HG03457 (cell line): ENCODE measurements around the gene MBOAT7.
"Not testable (repeated sequence)": the region's sequence is repeated elsewhere in the genome, so short reads cannot be mapped to it uniquely, and the experiment has no call there.

Experiments used
- ATAC-seq: cut with Tn5 transposase; IDR thresholded peaks from one replicate; pipeline ENCODE4 v1.9.1; 2021; ENCODE audit warnings: moderate number of reproducible peaks; ENCODE audit not compliant: unreplicated experiment

The MBOAT7 gene

DNA sequence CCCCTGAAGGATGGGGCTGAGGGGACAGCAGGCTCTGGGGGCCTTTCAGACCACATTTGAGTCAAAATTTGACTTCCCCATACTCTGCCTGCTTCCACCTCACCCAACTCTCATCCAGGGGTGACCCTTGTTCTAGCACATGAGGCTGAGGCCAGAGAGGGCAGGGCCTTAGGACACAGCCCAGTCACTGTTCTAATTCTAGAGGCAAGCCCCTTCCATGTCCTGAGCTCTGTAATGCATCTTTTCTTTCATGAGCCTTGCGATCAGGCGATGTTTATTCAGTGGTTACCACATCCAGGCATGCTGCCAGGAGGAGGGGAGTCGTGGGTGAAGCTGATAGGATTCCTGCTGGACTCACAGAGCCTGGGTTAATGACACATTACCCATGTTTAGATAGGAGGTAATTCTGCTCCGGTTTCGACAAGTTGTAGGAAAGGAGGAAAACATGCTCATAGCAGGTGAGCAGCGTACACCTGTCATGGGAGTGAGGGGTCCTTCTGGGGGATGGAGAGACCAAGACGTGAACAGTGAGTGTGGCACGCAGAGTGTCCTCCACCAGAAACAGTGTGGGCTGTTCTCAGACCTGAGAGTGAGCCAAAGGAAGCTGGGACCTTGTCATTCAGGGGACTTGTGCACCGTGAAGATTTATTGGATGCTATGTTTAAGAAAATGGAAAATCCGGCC lies 20.6 kb upstream of the MBOAT7 start:
- ATAC-seq, result no peak

DNA sequence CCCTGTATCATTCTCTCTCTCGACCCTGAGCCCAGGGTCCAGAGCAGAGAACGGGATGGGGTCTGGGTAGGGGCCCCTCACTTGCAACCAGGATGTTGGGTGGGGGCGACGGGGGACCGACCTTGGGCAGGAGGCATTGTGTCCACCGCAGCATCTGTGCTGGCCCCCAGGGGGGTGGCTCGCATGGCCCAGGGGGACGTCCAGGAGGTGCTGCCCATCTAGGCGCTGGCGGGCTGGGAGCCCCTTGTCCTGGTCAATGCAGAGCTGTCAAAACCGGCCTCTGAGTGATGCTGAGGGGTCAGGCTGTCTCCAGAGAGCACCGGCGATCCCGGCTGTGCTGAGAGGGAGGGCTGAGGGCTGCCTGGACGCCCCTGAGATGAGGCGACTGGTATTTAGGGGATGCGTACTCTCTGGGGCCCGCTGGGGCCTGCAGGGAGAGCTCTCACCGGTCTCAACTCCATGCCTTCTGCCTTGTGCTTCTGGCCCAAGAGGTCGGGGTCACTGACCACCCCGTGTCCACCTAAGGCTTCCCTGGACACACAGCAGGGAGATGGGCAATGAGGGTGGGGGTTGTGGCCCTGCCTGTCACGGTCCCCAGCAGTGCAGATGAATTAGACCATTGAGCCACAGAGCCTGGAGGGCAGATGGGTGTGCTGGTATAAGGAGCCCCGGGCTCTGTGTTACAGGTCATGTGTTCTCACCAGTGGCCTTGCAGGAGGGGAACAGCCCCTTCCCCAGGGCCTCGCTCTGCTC lies 19.9 kb upstream of the MBOAT7 start:
- no peak for ATAC-seq

DNA sequence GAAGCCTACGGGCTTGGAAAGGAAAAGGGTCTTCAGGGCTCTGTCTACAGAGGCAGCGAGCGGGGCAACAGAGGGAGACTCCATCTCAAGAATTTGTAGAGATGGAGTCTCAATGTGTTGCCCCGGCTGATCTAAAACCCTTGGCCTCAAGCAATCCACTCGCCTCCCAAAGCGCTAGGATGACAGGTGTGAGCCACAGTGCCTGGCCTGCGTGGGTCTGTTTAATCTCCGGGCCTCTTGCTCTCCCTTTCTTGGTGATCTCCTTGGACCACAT lies 19.3 kb upstream of the MBOAT7 start:
- ATAC-seq, result no peak

DNA sequence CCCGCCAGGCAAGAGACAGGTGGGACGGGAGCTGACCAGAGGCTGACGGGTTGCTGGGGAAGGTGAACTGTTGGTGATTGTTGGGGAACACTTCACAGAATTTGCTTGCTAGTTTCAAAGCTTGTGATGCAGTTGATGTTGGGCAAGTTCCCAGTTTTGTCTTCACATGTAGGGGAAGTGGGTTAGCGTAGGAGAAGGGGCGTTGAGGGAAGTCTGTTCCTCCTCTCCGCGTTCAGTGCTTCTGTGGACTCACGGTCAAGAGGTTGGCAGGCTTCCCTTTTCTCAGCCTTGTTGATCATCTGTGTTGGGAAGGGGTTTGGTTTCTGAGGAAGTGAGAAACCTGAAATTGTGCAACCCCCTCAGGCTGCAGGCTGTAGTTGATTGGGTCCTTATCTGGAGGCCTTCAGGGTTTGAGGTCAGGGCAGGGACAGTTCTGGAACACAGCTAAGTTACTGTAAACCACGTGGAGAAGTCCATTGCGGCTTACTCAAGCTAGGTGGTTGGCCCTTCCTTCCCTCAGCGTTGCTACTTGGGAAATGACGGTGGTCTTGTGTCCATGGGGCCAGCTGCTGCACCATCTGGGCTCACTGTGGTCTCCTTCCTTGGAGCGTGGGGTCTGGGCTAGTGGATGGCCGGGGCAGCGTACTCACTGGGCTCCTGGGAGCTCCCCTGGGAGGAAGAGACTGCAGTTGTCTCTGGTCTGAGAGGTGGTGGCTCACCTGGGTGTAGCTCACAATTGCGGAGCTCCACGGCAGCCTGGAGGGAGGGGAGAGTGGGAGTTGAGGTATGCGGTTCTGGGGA lies 18.8 kb upstream of the MBOAT7 start:
- ATAC-seq, result no peak

DNA sequence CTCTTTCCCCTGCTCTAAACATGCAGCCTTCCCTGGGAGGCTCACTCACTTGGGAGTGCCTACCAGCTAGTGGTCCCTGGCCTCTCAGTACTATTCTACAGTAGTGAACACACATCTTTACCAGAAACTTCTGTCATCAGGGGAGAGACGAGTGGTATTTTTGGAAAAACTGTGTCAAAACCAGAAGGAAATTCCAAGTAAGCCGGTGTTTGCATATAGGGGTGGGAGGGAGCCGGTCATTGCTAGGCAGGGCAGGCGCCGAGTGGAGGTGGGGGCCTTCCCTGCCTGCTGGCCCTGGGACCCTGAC lies 18.2 kb upstream of the MBOAT7 start:
- no peak for ATAC-seq

DNA sequence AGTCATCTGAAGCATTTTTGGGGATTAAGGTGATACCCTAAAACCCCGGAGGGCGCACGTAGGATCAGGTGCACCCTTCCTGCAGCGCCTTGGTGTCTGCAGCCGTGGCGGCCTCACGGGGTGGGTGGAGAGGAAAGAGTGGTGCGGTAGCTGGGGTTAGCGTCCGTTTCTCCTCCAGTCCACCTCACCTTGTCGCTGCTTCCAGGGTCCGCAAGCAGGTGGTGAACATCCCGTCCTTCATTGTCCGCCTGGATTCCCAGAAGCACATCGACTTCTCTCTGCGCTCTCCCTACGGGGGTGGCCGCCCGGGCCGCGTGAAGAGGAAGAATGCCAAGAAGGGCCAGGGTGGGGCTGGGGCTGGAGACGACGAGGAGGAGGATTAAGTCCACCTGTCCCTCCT lies 17.8 kb upstream of the MBOAT7 start:
- ATAC-seq, result not testable (repeated sequence)

DNA sequence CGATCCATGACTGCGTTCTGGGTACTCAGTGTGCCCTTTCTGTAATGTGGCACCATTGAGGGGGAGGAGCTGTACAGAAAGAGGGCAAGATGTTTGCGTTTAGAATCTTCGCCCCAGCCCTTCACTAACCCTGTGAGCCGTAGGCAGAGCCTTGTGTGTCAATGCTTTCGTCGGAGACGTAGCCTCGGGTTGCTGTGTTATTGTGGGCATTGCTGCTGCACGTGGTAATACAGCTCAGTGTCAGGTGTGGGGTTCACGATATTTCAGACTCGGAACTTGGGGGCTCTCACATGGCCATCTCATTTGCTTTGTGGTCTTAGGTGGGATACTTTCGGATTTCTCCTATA lies 17.4 kb upstream of the MBOAT7 start:
- ATAC-seq, result no peak

DNA sequence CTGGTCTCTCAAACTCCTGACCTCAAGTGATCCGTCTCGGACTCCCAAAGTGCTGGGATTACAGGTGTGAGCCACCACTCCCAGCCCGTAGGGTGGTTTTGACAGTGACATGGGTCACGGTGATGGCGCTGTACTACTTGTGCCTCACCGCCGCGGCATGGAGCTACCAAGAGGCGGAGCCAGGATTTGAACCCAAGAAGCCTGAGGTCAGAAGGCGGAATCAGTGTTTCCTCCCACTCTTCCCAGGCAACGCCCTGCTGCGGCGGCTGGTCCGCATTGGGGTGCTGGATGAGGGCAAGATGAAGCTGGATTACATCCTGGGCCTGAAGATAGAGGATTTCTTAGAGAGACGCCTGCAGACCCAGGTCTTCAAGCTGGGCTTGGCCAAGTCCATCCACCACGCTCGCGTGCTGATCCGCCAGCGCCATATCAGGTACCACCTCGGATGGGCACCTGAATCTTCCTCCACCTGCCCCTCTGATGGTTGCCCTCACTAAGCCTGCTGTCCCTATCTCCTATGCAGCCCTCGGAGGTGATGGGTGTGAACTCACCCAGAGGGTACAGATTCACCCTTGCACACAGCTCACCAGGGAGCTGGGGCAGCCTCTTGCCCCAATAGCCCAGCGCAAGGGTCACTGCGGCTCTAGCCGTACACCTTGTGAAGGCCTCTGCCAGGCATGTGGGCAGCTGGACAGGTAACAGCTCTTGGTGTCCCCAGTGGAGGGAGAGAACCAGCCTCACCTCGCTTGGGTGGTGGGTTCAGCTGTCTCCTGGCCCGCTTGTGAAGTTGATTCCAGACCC lies 16.9 kb upstream of the MBOAT7 start:
- no peak for ATAC-seq

DNA sequence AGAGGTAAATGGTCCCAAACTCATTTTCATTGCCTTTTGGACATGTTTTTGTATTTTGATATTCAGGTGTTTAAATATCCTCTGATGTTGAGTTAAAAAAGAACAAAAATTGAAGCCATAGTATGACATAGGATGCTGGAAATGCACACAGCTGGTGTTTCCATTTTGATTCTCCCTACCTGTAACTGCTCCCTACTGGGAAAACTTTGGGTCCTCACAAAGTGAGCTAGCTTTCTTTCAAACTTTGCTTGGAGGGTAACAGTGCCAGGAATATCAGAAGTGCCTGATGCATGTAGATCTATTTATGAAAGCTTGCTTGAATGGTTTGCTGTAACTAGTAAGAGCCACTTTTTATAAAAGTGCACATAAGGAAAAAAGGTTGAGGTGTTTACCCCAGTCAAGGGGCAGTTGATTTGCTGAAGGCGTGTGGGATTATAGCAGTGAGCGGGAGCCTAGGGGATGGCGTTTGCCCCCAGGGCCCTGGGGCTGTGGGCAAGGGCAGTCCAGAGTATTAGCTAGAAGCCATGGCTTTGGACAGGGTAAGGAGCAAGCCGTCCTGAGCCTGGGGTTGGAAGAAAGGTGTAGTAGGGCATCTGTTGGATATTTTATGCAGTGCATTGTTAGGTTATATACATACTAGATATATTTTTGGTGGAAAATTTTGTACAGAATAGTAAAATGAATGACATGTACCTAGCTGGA lies 15.5 kb upstream of the MBOAT7 start:
- no peak for ATAC-seq

DNA sequence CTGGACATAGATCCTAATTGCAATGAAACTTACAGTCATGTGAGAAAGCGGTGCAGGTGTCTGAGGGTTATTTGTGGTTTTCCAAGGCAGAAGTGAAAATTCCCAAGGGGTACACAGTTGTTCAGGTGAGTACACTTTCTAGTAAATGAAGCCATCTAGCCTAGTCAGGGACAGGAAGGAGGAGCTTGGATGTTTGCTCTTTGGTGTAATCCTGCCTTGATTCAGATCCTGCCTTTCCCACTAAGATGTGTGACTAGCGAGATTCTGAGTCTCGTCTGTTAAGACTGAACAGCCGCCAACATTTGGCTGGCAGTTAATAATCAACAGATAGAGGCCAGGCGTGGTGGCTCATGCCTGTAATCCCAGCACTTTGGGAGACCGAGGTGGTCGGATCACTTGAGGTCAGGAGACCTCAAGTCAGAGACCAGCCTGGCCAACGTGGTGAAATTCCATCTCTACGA lies 13.8 kb upstream of the MBOAT7 start:
- ATAC-seq, result no peak

DNA sequence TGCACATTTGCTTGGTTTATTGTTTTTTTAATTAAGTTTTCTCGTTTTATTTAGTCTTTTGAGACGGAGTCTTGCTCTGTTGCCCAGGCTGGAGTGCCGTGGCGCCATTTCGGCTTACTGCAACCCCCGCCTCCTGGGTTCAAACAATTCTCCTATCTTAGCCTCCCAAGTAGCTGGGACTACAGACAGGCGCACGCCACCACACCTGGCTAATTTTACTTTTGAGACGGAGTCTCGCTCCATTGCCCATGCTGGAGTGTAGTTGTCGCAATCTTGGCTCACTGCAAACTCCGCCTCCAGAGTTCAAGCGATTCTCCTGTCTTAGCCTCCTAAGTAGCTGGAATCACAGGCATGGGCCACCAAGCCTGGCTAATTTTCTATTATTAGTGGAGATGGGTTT lies 12.6 kb upstream of the MBOAT7 start:
- no peak for ATAC-seq

DNA sequence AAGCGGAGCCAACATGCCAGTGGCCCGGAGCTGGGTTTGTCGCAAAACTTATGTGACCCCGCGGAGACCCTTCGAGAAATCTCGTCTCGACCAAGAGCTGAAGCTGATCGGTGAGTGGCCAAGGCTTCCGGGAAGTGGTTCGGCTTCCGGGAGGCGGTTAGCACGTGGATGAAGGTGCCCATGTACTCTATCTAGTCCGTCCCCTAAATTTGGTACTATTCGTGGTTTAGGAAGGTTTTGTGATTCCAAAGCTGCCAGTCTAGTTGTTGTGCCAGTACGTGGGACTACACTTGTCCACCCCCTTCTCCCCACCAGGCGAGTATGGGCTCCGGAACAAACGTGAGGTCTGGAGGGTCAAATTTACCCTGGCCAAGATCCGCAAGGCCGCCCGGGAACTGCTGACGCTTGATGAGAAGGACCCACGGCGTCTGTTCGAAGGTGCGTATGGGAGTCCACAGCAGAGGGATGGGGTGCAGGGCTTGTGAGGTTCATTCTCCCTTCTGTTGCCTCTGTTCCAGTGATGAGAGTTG lies 11.9 kb upstream of the MBOAT7 start:
- ATAC-seq, result peak; percentile 3

DNA sequence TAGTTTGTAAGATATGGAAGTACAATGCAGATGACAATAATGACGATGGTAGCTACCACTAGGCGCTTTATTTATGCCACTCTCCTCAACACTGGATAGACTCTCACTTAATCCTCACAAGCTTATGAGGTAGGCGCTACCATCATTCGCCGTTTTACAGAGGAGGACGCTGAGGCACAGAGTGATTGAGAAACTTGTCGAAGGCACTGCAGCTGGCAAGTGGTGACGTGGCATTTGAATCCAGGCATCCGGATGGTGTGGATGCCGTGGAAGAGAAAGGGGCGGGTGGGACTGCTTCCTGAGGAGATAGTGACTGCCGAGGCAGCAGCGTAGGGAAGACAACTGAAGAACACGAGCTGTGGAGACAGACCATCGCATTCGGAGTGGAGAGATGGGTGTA lies 10.0 kb upstream of the MBOAT7 start:
- no peak for ATAC-seq

DNA sequence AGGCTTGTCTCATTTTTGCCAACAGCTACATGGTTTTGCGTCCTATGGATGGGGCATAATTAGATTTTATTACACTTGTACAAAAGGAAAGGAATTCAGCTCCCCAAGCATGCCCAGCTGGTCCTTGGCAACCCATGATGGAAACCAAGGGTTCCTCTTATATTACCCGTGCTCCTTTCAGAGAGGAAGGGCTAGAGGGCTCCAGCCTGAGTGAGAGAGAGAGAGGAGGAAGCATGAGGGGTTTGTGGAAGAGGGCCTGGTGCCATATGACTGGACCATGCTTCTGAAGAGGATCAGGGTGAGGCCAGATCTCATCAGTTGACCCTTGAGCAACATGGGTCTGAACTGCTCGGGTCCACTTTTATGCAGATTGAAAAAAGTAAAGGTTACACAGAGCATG lies 7.7 kb upstream of the MBOAT7 start:
- ATAC-seq, result no peak

DNA sequence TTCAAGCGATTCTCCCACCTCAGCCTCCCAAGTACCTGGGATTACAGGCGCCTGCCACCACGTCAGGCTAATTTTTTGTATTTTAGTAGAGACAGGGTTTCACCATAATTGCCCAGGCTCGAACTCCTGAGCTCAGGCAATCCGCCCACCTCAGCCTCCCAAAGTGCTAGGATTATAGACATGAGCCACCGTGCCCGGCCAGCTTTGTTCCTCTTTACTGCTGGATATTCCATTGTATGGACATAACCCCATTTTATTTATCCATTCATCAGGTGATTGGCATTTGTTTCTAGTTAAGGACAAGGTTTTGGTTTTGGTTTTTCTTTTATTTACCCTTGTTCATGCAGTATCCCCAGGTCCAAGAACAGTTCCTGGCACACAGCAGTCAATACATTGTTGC lies 7.2 kb upstream of the MBOAT7 start:
- no peak for ATAC-seq

DNA sequence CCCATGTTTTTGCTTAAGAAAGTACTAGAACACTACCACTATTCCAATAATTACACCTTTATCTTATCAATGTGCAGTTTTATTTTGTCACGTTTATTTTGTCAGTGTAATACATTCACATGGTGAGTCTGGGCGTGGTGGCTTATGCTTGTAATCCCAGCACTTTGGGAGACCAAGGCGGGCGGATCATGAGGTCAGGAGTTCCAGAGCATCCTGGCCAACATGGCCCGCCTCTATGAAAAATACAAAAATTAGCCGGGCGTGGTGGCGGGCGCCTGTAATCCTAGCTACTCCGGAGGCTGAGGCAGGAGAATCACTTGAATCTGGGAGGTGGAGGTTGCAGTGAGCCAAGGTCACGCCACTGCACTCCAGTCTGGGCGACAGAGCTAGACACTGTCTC lies 5.1 kb upstream of the MBOAT7 start:
- ATAC-seq, result not testable (repeated sequence)

DNA sequence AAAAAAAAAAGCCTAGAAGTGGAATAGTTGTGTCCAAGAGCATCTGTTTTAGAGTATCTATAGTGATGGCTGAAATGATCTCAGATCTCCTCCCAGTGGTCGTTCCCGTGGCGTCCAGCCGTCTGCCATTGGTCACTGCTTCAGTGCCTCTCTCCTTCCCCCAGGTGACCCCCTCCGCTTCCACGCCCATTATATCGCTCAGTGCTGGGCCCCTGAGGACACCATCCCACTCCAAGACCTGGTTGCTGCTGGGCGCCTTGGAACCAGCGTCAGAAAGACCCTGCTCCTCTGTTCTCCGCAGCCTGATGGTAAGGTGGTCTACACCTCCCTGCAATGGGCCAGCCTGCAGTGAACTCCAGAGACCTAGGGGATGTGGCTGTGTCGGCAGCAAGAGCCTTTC lies 3.6 kb upstream of the MBOAT7 start:
- no peak for ATAC-seq

DNA sequence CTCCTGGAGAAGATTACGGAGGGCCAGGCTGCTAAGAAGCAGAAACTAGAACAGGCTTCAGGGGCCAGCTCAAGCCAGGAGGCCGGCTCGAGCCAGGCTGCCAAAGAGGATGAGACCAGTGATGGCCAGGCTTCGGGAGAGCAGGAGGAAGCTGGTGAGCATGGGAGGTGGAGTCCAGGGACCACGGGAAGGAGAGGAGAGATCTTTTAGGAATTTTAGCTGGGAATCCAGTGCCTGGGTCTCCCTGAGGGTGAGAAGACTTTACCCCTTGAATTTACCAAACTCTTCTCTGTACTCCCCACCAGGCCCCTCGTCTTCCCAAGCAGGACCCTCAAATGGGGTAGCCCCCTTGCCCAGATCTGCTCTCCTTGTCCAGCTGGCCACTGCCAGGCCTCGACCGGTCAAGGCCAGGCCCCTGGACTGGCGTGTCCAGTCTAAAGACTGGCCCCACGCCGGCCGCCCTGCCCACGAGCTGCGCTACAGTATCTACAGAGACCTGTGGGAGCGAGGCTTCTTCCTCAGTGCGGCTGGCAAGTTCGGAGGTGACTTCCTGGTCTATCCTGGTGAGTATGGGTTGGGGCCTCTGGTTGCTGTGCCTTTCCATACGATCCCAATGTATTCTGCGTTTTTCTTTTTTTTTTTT lies 2.6 kb upstream of the MBOAT7 start:
- ATAC-seq, result no peak

DNA sequence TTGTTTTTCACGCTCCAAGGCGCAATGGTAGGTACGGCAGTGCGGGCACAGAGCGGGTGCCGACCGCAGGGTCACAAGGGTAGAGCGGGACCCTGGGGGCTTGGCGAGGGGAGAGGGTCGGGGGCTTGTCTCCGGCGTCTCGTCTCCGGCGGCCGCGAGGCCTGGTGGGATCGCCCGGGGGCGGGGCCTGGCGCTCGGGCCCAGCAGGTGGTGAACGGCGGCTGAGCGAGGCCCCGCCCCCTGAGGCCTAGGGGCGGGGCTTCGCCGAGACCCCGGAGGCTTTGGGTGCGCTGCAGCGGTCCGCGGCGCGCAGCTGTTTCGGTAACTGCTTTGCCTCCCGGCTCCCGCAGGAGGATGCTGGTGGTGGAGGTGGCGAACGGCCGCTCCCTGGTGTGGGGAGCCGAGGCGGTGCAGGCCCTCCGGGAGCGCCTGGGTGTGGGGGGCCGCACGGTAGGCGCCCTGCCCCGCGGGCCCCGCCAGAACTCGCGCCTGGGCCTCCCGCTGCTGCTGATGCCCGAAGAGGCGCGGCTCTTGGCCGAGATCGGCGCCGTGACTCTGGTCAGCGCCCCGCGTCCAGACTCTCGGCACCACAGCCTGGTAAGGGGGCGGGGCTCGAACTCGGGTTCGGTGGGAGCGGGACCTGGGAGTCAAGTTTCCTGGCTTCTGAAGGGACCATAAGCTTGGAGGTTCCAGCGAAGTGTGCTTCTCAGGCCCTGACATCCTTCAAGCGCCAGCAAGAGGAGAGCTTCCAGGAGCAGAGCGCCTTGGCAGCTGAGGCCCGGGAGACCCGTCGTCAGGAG lies 1.8 kb upstream of the MBOAT7 start, which contains the start of gene TSEN34:
TSS of gene TSEN34 (plus strand) at position 298 of the 800 bp plus-strand sequence. CDS start at position 355, 57 bp downstream.
- ATAC-seq, result peak; percentile 29
